Neutrophil (primary cell): ENCODE results near the gene ATP5F1D.

Experiments used
- H3K27ac ChIP-seq: fragments of 200-600 bp; sonication (generic); 2 replicates; pipeline ENCODE4 v1.5.1; 2016; ENCODE audit warnings: mild to moderate bottlenecking, moderate library complexity
- H3K27me3 ChIP-seq: fragments of 200-600 bp; sonication (generic); 2 replicates; pipeline ENCODE4 v1.6.0; 2016; ENCODE audit warnings: mild to moderate bottlenecking
- H3K36me3 ChIP-seq: fragments of 200-600 bp; sonication (generic); 2 replicates; pipeline ENCODE4 v1.5.1; 2017
- H3K4me1 ChIP-seq, 2 experiments: fragments of 200-600 bp in 1 of 2; sonication (generic) in 1 of 2; 1 replicate in 1 of 2; 2 replicates in 1 of 2; pipeline versions ENCODE4 v1.5.1 to v1.6.1; 2013 to 2016; ENCODE audit warnings: low read depth in 1 of 2, low read length in 1 of 2, mild to moderate bottlenecking in 1 of 2, moderate library complexity in 1 of 2; ENCODE audit not compliant: control insufficient read depth in 1 of 2, insufficient read depth in 1 of 2
- H3K4me3 ChIP-seq, 2 experiments: fragments of 200-600 bp in 1 of 2; sonication (generic) in 1 of 2; 1 replicate in 1 of 2; 2 replicates in 1 of 2; pipeline ENCODE4 v1.5.1; 2013 to 2016; ENCODE audit warnings: low read depth in 1 of 2, low read length in 1 of 2, mild to moderate bottlenecking in 1 of 2, moderate library complexity in 1 of 2
- H3K9me3 ChIP-seq: fragments of 200-600 bp; sonication (generic); 2 replicates; pipeline ENCODE4 v1.5.1; 2016
- TF ChIP-seq, protein P1 (sequence below): fragments of 200-600 bp; sonication (generic); IDR thresholded peaks from 2 replicates; pipeline ENCODE4 v1.5.1; 2016; ENCODE audit warnings: antibody characterized with exemption

The ATP5F1D gene

DNA sequence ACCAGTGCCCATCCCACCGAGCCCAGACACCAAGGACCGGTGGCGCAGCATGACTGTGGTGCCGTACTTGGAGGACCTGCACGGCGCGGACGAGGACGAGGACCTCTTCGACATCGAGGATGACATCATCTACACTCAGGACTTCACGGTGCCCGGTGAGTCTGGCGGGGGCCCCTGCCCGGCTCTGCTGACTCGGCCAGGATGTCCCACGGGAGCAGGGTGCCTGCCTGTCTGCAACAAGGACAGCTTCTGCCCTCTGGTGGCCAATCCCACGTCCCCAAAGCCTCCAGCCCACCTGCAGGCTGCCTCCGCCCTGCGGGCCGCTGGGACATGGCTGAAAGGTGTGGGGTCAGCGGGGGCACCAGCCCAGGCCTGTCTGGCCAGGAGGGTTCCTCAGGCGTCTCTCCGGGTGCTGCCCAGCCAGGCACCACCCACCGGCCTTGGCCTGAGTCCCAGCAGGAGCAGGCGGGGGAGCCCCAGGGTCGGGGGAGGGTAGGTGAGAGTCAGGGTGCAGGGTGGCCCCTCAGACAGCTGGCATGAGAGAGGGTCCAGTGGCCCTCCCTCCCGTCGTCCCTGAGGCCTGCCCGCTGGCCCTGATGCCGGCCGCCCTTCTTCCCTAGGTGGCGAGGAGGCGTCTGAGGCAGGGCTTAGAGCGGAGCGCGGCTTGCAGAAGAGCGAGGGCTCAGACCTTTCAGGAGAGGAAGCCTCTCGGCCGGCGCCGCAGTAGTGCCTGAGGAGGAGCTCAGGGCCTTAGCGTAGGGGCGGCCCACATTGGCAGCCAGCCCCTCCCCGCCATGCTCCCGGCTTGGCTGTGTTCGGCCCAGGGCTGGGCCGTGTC, 18.3 kb upstream of the ATP5F1D start:
- TF ChIP-seq, protein P1, sequence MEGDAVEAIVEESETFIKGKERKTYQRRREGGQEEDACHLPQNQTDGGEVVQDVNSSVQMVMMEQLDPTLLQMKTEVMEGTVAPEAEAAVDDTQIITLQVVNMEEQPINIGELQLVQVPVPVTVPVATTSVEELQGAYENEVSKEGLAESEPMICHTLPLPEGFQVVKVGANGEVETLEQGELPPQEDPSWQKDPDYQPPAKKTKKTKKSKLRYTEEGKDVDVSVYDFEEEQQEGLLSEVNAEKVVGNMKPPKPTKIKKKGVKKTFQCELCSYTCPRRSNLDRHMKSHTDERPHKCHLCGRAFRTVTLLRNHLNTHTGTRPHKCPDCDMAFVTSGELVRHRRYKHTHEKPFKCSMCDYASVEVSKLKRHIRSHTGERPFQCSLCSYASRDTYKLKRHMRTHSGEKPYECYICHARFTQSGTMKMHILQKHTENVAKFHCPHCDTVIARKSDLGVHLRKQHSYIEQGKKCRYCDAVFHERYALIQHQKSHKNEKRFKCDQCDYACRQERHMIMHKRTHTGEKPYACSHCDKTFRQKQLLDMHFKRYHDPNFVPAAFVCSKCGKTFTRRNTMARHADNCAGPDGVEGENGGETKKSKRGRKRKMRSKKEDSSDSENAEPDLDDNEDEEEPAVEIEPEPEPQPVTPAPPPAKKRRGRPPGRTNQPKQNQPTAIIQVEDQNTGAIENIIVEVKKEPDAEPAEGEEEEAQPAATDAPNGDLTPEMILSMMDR, result no peak
- Histone ChIP-seq H3K4me1 (no peaks in the 10 kb centered on the region), H3K27me3 (no peaks in the 10 kb centered on the region), H3K36me3 (peaks cover 85% of the 10 kb centered on the region), H3K27ac (no peak overlapping the region), H3K9me3 (no peaks in the 10 kb centered on the region), H3K4me3 (no peak overlapping the region)

DNA sequence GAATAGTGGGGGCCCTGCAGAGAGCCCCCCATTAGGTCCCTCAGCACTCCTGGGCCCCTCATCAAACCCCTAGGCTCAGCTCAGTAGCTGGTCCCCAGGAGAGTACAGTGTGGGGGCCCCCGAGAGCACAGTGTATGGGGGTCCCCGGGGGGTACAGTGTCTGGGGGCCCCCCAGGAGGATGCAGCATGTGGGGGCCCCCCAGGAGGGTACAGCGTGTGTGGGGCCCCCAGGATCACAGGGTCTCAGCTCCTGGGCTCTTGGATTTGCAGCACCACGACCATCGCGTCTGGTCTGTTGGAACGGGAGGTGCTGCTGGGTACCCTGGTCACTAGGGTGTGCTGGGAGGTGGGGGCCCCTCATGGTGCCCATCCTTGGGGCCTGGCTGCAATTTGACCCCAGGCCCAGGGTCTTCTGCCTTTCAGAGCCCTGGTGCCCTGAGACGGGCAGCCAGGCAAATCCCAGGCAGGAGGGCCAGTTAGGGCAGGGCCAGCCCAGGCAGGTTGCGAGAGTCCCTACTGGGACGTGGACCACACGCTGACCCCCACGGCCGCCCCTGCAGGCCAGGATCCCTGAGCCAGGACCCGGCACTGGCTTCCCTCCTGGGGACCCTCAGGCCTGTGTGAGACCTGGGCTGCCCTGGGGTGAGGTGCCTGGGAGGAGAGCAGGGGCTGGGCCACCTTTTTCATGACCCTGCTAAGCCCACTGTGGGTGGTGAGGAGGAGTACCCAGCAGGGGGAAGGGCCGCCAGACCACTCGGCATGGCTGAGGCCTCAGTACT, 17.3 kb upstream of the ATP5F1D start:
- no peaks in the 10 kb centered on the region for H3K9me3 ChIP-seq
- H3K4me1 ChIP-seq, result no peaks in the 10 kb centered on the region
- TF ChIP-seq, protein P1, result no peak
- peaks cover 86% of the 10 kb centered on the region for H3K36me3 ChIP-seq
- H3K27me3 ChIP-seq, result no peaks in the 10 kb centered on the region
- no peak overlapping the region for H3K4me3 ChIP-seq
- H3K27ac ChIP-seq, result no peak overlapping the region

GRCh38 chr19:1224847-1225246, 16.7 kb upstream of the ATP5F1D start:
- Histone ChIP-seq H3K4me1 (no peaks in the 10 kb centered on the region), H3K9me3 (no peaks in the 10 kb centered on the region), H3K4me3 (no peak overlapping the region), H3K27me3 (no peaks in the 10 kb centered on the region), H3K27ac (no peak overlapping the region), H3K36me3 (peaks cover 84% of the 10 kb centered on the region)
- TF ChIP-seq, protein P1, result no peak

- Histone ChIP-seq H3K4me1 (no peaks in the 10 kb centered on the region), H3K36me3 (peaks cover 76% of the 10 kb centered on the region), H3K9me3 (no peaks in the 10 kb centered on the region), H3K27me3 (no peaks in the 10 kb centered on the region), H3K27ac (no peak overlapping the region), H3K4me3 (no peak overlapping the region)
- TF ChIP-seq, protein P1, result no peak
Measured at GRCh38 chr19:1225440-1226226, 15.9 kb upstream of the ATP5F1D start.

DNA sequence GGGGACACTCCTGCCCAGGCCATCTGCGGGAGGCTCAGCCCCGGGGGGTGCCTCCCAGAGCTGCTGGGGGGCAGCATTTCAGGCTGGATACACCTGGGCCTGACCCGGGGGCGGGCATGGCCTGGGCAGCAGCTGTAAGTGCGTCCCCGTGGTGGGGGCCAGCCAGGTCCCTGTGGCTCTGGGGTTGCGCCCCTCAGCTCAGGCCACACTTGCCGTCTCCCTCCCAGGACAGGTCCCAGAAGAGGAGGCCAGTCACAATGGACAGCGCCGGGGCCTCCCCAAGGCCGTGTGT, 15.4 kb upstream of the ATP5F1D start:
- Histone ChIP-seq H3K36me3 (peaks cover 71% of the 10 kb centered on the region), H3K4me1 (no peaks in the 10 kb centered on the region)
- TF ChIP-seq, protein P1, result no peak

More for the DNA sequence above, 15.4 kb upstream of the ATP5F1D start:
- Histone ChIP-seq H3K27ac (no peak overlapping the region), H3K4me3 (no peak overlapping the region), H3K27me3 (no peaks in the 10 kb centered on the region), H3K9me3 (no peaks in the 10 kb centered on the region)
